SK-N-SH (cell line): Measurements from ENCODE around the gene PDE11A. TPM values are rescaled to one million over a fixed set of nuclear protein-coding genes. Genes with fewer than 3 reads are reported as not detected.
"Not testable (repeated sequence)": the region's sequence is repeated elsewhere in the genome, so short reads cannot be mapped to it uniquely, and the experiment has no call there.

Experiments used
- CTCF ChIA-PET: fragments of 300-600, 350-600 bp; formaldehyde crosslinking; extraction: SDS; loops from one replicate; lab custom pipeline; 2021; lab: Yijun Ruan, JAX
- POLR2A ChIA-PET: fragments of 350-600 bp; sonication (Branson Sonifier 250); formaldehyde crosslinking; extraction: SDS; loops from one replicate; lab custom pipeline; 2020; ENCODE audit warnings: antibody characterized with exemption, inconsistent platforms; lab: Yijun Ruan, JAX
- DNase-seq: peaks from one replicate; pipeline ENCODE4 v3.0.0; 2012
- H2AFZ ChIP-seq: fragments of 200-600 bp; sonication (generic); 2 replicates; pipeline ENCODE4 v1.8.1; 2016; ENCODE audit warnings: antibody characterized with exemption, mild to moderate bottlenecking, low read depth
- H3F3A ChIP-seq: fragments of 200-600 bp; sonication (generic); replicated peaks from 2 replicates; pipeline ENCODE3; 2016; ENCODE audit warnings: antibody characterized with exemption, mild to moderate bottlenecking; ENCODE audit not compliant: insufficient read depth
- H3K27ac ChIP-seq, 2 experiments: fragments of 200-500 bp in 1 of 2; fragments of 200-600 bp in 1 of 2; sonication (Bioruptor generic) in 1 of 2; sonication (generic), shearing (Covaris generic) in 1 of 2; 2 replicates each; pipeline versions ENCODE4 v1.5.1 to v1.6.1; 2014 to 2016; ENCODE audit warnings: low read depth in 2 of 2, inconsistent platforms in 1 of 2, low read length in 1 of 2, mild to moderate bottlenecking in 1 of 2, mixed read lengths in 1 of 2
- H3K27me3 ChIP-seq: fragments of 200-600 bp; sonication (generic), shearing (Covaris generic); 2 replicates; pipeline ENCODE4 v1.6.1; 2016; ENCODE audit warnings: mixed run types; ENCODE audit not compliant: insufficient read depth
- H3K36me3 ChIP-seq, 2 experiments: fragments of 200-500 bp in 1 of 2; fragments of 200-600 bp in 1 of 2; sonication (Bioruptor generic) in 1 of 2; sonication (generic) in 1 of 2; replicated peaks in 1 of 2; 2 replicates each; pipeline versions ENCODE3 to v1.5.1; 2014 to 2016; ENCODE audit warnings: low read length in 1 of 2, mild to moderate bottlenecking in 1 of 2; ENCODE audit not compliant: insufficient read depth in 2 of 2, control insufficient read depth in 1 of 2
- H3K4me1 ChIP-seq, 2 experiments: fragments of 200-500 bp in 1 of 2; fragments of 200-600 bp in 1 of 2; sonication (Bioruptor generic) in 1 of 2; sonication (generic), shearing (Covaris generic) in 1 of 2; 2 replicates each; pipeline versions ENCODE4 v1.5.1 to v1.6.1; 2014 to 2016; ENCODE audit warnings: low read depth in 1 of 2, low read length in 1 of 2, mixed run types in 1 of 2; ENCODE audit not compliant: insufficient read depth in 2 of 2, control insufficient read depth in 1 of 2
- H3K4me2 ChIP-seq: fragments of 200-600 bp; sonication (generic), shearing (Covaris generic); 2 replicates; pipeline ENCODE4 v1.6.1; 2017; ENCODE audit warnings: mixed run types
- H3K4me3 ChIP-seq, 2 experiments: fragments of 200-500 bp in 1 of 2; fragments of 200-600 bp in 1 of 2; sonication (Bioruptor generic) in 1 of 2; sonication (generic), shearing (Covaris generic) in 1 of 2; 2 replicates each; pipeline versions ENCODE4 v1.5.1 to v1.8.1; 2014 to 2016; ENCODE audit warnings: low read depth in 2 of 2, inconsistent platforms in 1 of 2, low read length in 1 of 2, mild to moderate bottlenecking in 1 of 2, mixed read lengths in 1 of 2, moderate library complexity in 1 of 2
- H3K79me2 ChIP-seq: fragments of 200-600 bp; sonication (generic); 2 replicates; pipeline ENCODE4 v1.8.1; 2017; ENCODE audit warnings: mild to moderate bottlenecking; ENCODE audit not compliant: insufficient read depth
- H3K9ac ChIP-seq: fragments of 200-600 bp; sonication (generic); 2 replicates; pipeline ENCODE4 v1.6.1; 2017; ENCODE audit warnings: mixed run types
- H3K9me2 ChIP-seq: fragments of 200-600 bp; sonication (generic); 2 replicates; pipeline ENCODE4 v1.6.1; 2017; ENCODE audit warnings: mixed run types
- H3K9me3 ChIP-seq: fragments of 200-600 bp; sonication (generic); 2 replicates; pipeline ENCODE4 v1.6.1; 2017; ENCODE audit warnings: mixed run types, mild to moderate bottlenecking, moderate library complexity
- H4K20me1 ChIP-seq: fragments of 200-600 bp; sonication (generic); 2 replicates; pipeline ENCODE4 v1.6.1; 2017; ENCODE audit warnings: mild to moderate bottlenecking, mixed run types; ENCODE audit not compliant: insufficient read depth
- EZH2phosphoT487 ChIP-seq: fragments of 200-600 bp; sonication (generic); IDR thresholded peaks from 2 replicates; pipeline ENCODE4 v1.6.1; 2017; ENCODE audit warnings: low read depth, mixed run types, mild to moderate bottlenecking, antibody characterized with exemption, moderate library complexity, borderline replicate concordance
- NFIC ChIP-seq: IDR thresholded peaks from 2 replicates; pipeline ENCODE4 v1.4.0; 2012; ENCODE audit warnings: borderline replicate concordance
- PBX3 ChIP-seq: IDR thresholded peaks from 2 replicates; pipeline ENCODE4; 2012
- RAD21 ChIP-seq: IDR thresholded peaks from 2 replicates; pipeline ENCODE4 v1.6.1; 2012; ENCODE audit warnings: mild to moderate bottlenecking, low read length
- RXRA ChIP-seq: IDR thresholded peaks from 2 replicates; pipeline ENCODE4 v1.4.0; 2012; ENCODE audit warnings: low read depth, mild to moderate bottlenecking, borderline replicate concordance
- USF1 ChIP-seq: IDR thresholded peaks from 2 replicates; pipeline ENCODE4 v1.4.0; 2012; ENCODE audit warnings: low read depth, borderline replicate concordance
- WGBS: methylation state at CpG from one replicate; pipeline ENCODE4 v1.1.6; 2017; ENCODE audit warnings: low lambda C conversion rate; 5-methylcytosine and 5-hydroxymethylcytosine counted together
- polyA plus RNA-seq, 3 experiments: library from polyadenylated mRNA; depleted of rRNA; stranded (reverse); fragments of >200 nt; gene quantifications; 2 replicates each; pipeline ENCODE4 v1.2.3, GENCODE V29; 2012
- TF ChIP-seq, protein P1 (sequence below): fragments of 150-350 bp; IDR thresholded peaks from 2 replicates; pipeline ENCODE4 v1.6.1; 2016; ENCODE audit warnings: mild to moderate bottlenecking, low read depth, low read length
- TF ChIP-seq, protein P2 (sequence below): IDR thresholded peaks from 2 replicates; pipeline ENCODE4 v1.6.1; 2012; ENCODE audit warnings: mild to moderate bottlenecking, low read depth, low read length, moderate library complexity

Gene PDE11A
- polyA plus RNA-seq, 1 of the 3 experiments (the other 2 are of a cell fraction), result 0.10 TPM

- no peaks in the 10 kb centered on the region for H3K9me3 ChIP-seq
- no peak overlapping the region for H3K9ac ChIP-seq
- WGBS, result 25% methylated on average over 1 of the region's 1 CpG
- no peaks in the 10 kb centered on the region for H4K20me1 ChIP-seq
- no peaks in the 10 kb centered on the region for H3K4me1 ChIP-seq
- no peak overlapping the region for H2AFZ ChIP-seq
- H3K9me2 ChIP-seq, result no peaks in the 10 kb centered on the region
- CTCF ChIA-PET, result no interaction called here
- no peaks in the 10 kb centered on the region for H3K36me3 ChIP-seq
- H3K27me3 ChIP-seq, result no peaks in the 10 kb centered on the region
- no peaks in the 10 kb centered on the region for H3K79me2 ChIP-seq
- H3F3A ChIP-seq, result no peaks in the 10 kb centered on the region
- no peak for TF ChIP-seq RXRA
- DNase-seq, result no peak
- no peak overlapping the region for H3K4me3 ChIP-seq
- no peak overlapping the region for H3K27ac ChIP-seq
- H3K4me2 ChIP-seq, result no peak overlapping the region
- POLR2A ChIA-PET, result no interaction called here
Observed at GRCh38 chr2:177952151-177952550, 120.4 kb downstream of the PDE11A start.

- H3K27me3 ChIP-seq, H3K27ac ChIP-seq, H2AFZ ChIP-seq, H3F3A ChIP-seq, H3K4me1 ChIP-seq, H3K9ac ChIP-seq, H3K4me2 ChIP-seq, H4K20me1 ChIP-seq, DNase-seq, H3K79me2 ChIP-seq, H3K4me3 ChIP-seq, CTCF ChIA-PET, H3K9me2 ChIP-seq, H3K36me3 ChIP-seq, POLR2A ChIA-PET, H3K9me3 ChIP-seq: not testable (repeated sequence)
- WGBS, result 92% methylated on average over 1 of the region's 3 CpGs
Observed at GRCh38 chr2:177947598-177947997, 125.0 kb downstream of the PDE11A start.

- CTCF ChIA-PET, H3K79me2 ChIP-seq, H3K27me3 ChIP-seq, POLR2A ChIA-PET, H3K27ac ChIP-seq, H3K4me2 ChIP-seq, H3K9me3 ChIP-seq, H4K20me1 ChIP-seq, H3K4me1 ChIP-seq, H3K4me3 ChIP-seq, H3K36me3 ChIP-seq, DNase-seq, H3K9ac ChIP-seq, H3K9me2 ChIP-seq, H2AFZ ChIP-seq, H3F3A ChIP-seq: not testable (repeated sequence)
- WGBS, result 90% methylated on average over 14 of the region's 14 CpGs
Observed at GRCh38 chr2:177944530-177944929, 128.0 kb downstream of the PDE11A start.

DNA sequence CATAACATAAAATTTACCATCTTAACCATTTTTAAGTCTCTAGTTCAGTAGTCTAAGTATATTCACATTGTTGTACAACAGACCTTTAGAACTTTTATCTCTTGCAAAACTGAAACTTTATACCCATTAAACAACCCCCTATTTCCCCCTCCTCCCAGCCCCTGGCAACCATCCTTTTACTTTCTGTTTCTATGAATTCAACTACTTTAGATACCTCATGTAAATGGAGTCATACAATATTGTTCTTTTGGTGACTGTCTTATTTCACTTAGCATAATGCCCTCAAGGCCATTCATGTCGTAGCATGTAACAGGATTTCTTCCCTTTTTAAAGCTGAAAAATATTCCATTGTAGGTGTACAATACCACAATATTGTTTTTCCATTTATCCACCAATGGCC lies 129.8 kb downstream of the PDE11A start:
- Histone ChIP-seq H3K27ac (no peak overlapping the region), H3K9ac (no peak overlapping the region), H3K36me3 (no peaks in the 10 kb centered on the region), H3K4me1 (no peaks in the 10 kb centered on the region), H3K9me3 (no peaks in the 10 kb centered on the region), H3K4me3 (no peak overlapping the region), H3K79me2 (no peaks in the 10 kb centered on the region), H3K9me2 (no peaks in the 10 kb centered on the region), H3F3A (no peaks in the 10 kb centered on the region), H3K27me3 (no peaks in the 10 kb centered on the region), H3K4me2 (no peak overlapping the region), H4K20me1 (no peaks in the 10 kb centered on the region), H2AFZ (no peak overlapping the region)
- no peak for TF ChIP-seq PBX3
- TF ChIP-seq RAD21, result no peak
- no peak for TF ChIP-seq USF1
- TF ChIP-seq, protein P1, sequence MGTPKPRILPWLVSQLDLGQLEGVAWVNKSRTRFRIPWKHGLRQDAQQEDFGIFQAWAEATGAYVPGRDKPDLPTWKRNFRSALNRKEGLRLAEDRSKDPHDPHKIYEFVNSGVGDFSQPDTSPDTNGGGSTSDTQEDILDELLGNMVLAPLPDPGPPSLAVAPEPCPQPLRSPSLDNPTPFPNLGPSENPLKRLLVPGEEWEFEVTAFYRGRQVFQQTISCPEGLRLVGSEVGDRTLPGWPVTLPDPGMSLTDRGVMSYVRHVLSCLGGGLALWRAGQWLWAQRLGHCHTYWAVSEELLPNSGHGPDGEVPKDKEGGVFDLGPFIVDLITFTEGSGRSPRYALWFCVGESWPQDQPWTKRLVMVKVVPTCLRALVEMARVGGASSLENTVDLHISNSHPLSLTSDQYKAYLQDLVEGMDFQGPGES, result no peak
- no peak for TF ChIP-seq NFIC
- TF ChIP-seq, protein P2, sequence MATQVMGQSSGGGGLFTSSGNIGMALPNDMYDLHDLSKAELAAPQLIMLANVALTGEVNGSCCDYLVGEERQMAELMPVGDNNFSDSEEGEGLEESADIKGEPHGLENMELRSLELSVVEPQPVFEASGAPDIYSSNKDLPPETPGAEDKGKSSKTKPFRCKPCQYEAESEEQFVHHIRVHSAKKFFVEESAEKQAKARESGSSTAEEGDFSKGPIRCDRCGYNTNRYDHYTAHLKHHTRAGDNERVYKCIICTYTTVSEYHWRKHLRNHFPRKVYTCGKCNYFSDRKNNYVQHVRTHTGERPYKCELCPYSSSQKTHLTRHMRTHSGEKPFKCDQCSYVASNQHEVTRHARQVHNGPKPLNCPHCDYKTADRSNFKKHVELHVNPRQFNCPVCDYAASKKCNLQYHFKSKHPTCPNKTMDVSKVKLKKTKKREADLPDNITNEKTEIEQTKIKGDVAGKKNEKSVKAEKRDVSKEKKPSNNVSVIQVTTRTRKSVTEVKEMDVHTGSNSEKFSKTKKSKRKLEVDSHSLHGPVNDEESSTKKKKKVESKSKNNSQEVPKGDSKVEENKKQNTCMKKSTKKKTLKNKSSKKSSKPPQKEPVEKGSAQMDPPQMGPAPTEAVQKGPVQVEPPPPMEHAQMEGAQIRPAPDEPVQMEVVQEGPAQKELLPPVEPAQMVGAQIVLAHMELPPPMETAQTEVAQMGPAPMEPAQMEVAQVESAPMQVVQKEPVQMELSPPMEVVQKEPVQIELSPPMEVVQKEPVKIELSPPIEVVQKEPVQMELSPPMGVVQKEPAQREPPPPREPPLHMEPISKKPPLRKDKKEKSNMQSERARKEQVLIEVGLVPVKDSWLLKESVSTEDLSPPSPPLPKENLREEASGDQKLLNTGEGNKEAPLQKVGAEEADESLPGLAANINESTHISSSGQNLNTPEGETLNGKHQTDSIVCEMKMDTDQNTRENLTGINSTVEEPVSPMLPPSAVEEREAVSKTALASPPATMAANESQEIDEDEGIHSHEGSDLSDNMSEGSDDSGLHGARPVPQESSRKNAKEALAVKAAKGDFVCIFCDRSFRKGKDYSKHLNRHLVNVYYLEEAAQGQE, result no peak
- no peak for TF ChIP-seq EZH2phosphoT487
- CTCF ChIA-PET, result no interaction called here
- 30% methylated on average over 1 of the region's 1 CpG for WGBS
- POLR2A ChIA-PET, result no interaction called here
- no peak for DNase-seq
